ENCODE data around the gene TIMP2. TPM values are rescaled to one million over a fixed set of nuclear protein-coding genes. Genes with fewer than 3 reads are reported as not detected.
A peak's percentile ranks its signal among the peaks of the same experiment; 100 is the strongest.

The TIMP2 gene
- total and polyA plus RNA-seq, 2 of the 13 experiments (the other 11 are each of a cell fraction or from before 2014, with no cell fraction given): 3.8 to 8.5 TPM

DNA sequence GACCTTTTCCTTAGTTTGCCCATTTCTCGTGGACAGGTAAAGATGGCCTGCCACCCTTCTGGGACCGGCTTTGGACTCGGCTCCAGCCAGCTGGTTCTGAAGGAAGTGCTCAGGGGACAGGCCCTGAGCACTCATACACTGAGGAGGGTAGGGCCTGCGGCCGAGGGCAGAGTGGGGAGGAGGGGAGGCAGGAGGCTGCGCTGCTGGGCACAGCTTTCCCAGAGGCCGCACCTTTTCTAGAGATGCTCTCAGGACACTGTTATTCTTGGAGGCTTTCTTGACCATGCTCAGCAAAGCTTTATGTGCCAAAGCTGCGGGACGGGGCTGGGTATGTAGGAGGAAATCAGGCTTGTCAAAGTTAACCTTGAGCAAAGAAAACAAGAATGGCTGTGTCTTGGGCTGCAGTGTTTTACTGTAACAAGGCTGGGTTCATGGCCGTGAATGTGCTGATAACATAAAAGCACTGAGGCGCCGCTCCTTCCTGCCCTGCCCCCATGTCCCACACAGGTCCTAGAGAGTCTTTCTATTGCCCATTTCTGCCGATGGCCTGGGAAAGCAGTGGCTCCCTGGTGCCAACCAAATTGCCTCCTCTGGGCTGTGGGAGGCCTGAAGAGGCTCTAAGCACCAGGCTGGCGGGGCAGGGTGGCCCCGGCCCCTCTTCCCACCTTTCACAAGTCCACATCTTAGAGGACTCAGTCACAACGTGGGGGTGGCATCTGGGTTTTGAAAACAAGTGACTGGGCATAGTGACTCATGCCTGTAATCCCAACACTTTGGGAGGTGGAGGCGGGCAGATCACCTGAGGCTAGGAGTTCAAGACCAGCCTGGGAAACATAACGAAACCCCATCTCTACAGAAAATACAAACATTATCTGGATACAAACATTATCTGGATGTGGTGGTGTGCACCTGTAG, 22.3 kb upstream of the TIMP2 start (continued):
- TF ChIP-seq CAMTA2 (CRISPR knock-in tag; IDR thresholded peaks at IDR 0.05; ENCODE audit: borderline replicate concordance): no peak
- TF ChIP-seq, protein P1, sequence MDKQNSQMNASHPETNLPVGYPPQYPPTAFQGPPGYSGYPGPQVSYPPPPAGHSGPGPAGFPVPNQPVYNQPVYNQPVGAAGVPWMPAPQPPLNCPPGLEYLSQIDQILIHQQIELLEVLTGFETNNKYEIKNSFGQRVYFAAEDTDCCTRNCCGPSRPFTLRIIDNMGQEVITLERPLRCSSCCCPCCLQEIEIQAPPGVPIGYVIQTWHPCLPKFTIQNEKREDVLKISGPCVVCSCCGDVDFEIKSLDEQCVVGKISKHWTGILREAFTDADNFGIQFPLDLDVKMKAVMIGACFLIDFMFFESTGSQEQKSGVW (CRISPR knock-in tag; IDR thresholded peaks at IDR 0.05; ENCODE audit: borderline replicate concordance): no peak
- no peak for TF ChIP-seq NR2F1 (CRISPR knock-in tag; IDR thresholded peaks at IDR 0.05)
- TF ChIP-seq PHF5A (CRISPR knock-in tag; IDR thresholded peaks at IDR 0.05; ENCODE audit: low read depth, unreplicated experiment): no peak
- TF ChIP-seq, protein P2, sequence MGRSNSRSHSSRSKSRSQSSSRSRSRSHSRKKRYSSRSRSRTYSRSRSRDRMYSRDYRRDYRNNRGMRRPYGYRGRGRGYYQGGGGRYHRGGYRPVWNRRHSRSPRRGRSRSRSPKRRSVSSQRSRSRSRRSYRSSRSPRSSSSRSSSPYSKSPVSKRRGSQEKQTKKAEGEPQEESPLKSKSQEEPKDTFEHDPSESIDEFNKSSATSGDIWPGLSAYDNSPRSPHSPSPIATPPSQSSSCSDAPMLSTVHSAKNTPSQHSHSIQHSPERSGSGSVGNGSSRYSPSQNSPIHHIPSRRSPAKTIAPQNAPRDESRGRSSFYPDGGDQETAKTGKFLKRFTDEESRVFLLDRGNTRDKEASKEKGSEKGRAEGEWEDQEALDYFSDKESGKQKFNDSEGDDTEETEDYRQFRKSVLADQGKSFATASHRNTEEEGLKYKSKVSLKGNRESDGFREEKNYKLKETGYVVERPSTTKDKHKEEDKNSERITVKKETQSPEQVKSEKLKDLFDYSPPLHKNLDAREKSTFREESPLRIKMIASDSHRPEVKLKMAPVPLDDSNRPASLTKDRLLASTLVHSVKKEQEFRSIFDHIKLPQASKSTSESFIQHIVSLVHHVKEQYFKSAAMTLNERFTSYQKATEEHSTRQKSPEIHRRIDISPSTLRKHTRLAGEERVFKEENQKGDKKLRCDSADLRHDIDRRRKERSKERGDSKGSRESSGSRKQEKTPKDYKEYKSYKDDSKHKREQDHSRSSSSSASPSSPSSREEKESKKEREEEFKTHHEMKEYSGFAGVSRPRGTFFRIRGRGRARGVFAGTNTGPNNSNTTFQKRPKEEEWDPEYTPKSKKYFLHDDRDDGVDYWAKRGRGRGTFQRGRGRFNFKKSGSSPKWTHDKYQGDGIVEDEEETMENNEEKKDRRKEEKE (IDR thresholded peaks at IDR 0.05): no peak
- peak; percentile 70; the same call in 1 of the 2 replicates for TF ChIP-seq ZNF264 (CRISPR knock-in tag; IDR thresholded peaks at IDR 0.05)
- no peak for TF ChIP-seq ZNF674 (CRISPR knock-in tag; IDR thresholded peaks at IDR 0.05; ENCODE audit: low read depth)
- no peak for TF ChIP-seq ZFAT (CRISPR knock-in tag; conservative IDR thresholded peaks at IDR 0.05)
- no peak for TF ChIP-seq HCFC1 (IDR thresholded peaks at IDR 0.05; ENCODE audit: low read depth, low read length)
- TF ChIP-seq, protein P3, sequence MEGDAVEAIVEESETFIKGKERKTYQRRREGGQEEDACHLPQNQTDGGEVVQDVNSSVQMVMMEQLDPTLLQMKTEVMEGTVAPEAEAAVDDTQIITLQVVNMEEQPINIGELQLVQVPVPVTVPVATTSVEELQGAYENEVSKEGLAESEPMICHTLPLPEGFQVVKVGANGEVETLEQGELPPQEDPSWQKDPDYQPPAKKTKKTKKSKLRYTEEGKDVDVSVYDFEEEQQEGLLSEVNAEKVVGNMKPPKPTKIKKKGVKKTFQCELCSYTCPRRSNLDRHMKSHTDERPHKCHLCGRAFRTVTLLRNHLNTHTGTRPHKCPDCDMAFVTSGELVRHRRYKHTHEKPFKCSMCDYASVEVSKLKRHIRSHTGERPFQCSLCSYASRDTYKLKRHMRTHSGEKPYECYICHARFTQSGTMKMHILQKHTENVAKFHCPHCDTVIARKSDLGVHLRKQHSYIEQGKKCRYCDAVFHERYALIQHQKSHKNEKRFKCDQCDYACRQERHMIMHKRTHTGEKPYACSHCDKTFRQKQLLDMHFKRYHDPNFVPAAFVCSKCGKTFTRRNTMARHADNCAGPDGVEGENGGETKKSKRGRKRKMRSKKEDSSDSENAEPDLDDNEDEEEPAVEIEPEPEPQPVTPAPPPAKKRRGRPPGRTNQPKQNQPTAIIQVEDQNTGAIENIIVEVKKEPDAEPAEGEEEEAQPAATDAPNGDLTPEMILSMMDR (CRISPR knock-in tag; IDR thresholded peaks at IDR 0.05): no peak
- no peak for TF ChIP-seq ZNF510 (CRISPR knock-in tag; IDR thresholded peaks at IDR 0.05; ENCODE audit: low read depth)
- TF ChIP-seq DR1 (CRISPR knock-in tag; IDR thresholded peaks at IDR 0.05): no peak
- no peak for TF ChIP-seq STAT5B (CRISPR knock-in tag; IDR thresholded peaks at IDR 0.05)
- TF ChIP-seq, protein P4, sequence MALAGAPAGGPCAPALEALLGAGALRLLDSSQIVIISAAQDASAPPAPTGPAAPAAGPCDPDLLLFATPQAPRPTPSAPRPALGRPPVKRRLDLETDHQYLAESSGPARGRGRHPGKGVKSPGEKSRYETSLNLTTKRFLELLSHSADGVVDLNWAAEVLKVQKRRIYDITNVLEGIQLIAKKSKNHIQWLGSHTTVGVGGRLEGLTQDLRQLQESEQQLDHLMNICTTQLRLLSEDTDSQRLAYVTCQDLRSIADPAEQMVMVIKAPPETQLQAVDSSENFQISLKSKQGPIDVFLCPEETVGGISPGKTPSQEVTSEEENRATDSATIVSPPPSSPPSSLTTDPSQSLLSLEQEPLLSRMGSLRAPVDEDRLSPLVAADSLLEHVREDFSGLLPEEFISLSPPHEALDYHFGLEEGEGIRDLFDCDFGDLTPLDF (CRISPR knock-in tag; IDR thresholded peaks at IDR 0.05): no peak
- TF ChIP-seq, protein P5, sequence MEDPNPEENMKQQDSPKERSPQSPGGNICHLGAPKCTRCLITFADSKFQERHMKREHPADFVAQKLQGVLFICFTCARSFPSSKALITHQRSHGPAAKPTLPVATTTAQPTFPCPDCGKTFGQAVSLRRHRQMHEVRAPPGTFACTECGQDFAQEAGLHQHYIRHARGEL (CRISPR knock-in tag; IDR thresholded peaks at IDR 0.05): no peak
- TF ChIP-seq POLR2G (IDR thresholded peaks at IDR 0.05; ENCODE audit: low read depth, low read length): no peak
- TF ChIP-seq ZMYM2 (CRISPR knock-in tag; IDR thresholded peaks at IDR 0.05): no peak
- no peak for TF ChIP-seq GTF3A (CRISPR knock-in tag; conservative IDR thresholded peaks at IDR 0.05)
- TF ChIP-seq, protein P6, sequence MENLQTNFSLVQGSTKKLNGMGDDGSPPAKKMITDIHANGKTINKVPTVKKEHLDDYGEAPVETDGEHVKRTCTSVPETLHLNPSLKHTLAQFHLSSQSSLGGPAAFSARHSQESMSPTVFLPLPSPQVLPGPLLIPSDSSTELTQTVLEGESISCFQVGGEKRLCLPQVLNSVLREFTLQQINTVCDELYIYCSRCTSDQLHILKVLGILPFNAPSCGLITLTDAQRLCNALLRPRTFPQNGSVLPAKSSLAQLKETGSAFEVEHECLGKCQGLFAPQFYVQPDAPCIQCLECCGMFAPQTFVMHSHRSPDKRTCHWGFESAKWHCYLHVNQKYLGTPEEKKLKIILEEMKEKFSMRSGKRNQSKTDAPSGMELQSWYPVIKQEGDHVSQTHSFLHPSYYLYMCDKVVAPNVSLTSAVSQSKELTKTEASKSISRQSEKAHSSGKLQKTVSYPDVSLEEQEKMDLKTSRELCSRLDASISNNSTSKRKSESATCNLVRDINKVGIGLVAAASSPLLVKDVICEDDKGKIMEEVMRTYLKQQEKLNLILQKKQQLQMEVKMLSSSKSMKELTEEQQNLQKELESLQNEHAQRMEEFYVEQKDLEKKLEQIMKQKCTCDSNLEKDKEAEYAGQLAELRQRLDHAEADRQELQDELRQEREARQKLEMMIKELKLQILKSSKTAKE (CRISPR knock-in tag; IDR thresholded peaks at IDR 0.05; ENCODE audit: borderline replicate concordance): peak; percentile 81
